DMS 273 (cell line): ENCODE measurements around the gene SYT7.
"Not testable (repeated sequence)": the region's sequence is repeated elsewhere in the genome, so short reads cannot be mapped to it uniquely, and the experiment has no call there.

Experiments
- DNase-seq: peaks from one replicate; lab custom pipeline; 2025; ENCODE audit not compliant: unreplicated experiment; lab: John Stamatoyannopoulos, UW

The SYT7 gene, protein sequence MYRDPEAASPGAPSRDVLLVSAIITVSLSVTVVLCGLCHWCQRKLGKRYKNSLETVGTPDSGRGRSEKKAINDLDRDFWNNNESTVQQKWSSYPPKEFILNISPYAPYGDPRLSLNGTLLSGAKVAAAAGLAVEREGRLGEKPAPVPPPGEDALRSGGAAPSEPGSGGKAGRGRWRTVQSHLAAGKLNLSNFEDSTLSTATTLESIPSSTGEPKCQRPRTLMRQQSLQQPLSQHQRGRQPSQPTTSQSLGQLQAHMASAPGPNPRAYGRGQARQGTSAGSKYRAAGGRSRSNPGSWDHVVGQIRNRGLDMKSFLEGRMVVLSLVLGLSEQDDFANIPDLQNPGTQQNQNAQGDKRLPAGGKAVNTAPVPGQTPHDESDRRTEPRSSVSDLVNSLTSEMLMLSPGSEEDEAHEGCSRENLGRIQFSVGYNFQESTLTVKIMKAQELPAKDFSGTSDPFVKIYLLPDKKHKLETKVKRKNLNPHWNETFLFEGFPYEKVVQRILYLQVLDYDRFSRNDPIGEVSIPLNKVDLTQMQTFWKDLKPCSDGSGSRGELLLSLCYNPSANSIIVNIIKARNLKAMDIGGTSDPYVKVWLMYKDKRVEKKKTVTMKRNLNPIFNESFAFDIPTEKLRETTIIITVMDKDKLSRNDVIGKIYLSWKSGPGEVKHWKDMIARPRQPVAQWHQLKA

DNA sequence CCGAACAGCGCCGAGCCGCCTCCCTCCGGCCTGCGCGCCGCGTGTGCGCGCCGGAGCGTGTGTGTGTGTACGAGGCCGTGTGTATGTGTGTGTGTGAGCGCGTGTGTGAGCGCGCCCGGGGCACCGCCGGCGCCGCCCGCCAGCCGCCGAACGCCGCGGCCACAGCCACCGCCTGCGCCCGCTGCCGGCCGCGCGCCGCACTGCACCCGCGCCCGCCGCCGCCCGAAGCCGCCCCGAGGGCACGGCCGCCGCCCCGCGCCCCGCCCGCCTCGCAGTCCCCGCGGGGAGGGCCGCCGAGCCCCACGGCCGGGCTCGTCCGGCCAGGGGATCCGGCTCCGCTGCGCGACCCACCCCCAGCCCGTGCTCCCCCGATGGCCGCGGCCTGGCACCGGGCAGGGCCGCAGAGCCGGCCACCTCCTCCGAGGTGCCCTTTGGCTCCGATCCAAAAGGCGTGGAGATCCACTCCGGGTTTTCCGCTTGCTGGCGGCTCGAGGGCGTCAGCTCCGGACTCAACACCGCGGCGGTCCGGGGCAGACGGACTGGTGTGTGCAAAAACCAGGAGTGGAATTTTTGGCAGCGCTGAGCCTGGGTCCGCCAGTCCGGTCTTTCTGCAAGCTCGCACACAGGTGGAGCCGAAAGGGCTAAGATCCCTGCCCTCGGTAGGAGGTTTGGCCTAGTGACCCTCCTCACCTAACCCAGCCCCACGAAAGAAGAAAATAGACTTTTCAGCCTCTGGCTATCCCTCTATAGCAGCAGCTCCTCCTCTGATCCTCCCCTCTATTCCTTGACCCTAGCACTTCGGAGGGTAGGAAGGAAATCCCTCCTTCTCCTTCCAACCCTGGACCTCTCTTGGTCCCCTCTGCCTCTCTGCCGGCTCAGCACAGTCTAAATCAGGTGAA is at the start of gene SYT7:
Gene SYT7, minus strand, starts transcription at position 47 of the 899 bp plus-strand sequence. CDS start 256 bp downstream, outside the sequence.
- peak; percentile 96 for DNase-seq

DNA sequence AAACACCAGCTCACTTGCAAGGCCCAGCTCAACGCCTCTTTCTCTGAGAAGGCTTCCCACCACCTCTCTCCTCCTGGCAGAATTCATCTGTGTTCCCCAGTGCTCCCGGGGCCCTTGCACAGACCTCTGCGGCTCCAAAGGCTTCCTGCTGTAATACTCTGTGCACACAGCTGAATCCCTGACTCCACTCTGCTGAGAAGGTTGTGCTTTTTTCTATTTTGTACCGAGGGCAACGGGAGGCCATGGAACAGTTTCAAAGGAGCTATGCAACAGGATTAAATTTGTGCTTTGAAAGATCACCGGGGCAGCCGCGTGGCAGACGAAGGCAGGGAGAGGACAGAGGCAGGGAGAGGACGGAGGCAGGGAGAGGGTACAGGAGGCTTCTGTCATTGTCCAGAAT is 49.2 kb upstream of the SYT7 start:
- no peak for DNase-seq

DNA sequence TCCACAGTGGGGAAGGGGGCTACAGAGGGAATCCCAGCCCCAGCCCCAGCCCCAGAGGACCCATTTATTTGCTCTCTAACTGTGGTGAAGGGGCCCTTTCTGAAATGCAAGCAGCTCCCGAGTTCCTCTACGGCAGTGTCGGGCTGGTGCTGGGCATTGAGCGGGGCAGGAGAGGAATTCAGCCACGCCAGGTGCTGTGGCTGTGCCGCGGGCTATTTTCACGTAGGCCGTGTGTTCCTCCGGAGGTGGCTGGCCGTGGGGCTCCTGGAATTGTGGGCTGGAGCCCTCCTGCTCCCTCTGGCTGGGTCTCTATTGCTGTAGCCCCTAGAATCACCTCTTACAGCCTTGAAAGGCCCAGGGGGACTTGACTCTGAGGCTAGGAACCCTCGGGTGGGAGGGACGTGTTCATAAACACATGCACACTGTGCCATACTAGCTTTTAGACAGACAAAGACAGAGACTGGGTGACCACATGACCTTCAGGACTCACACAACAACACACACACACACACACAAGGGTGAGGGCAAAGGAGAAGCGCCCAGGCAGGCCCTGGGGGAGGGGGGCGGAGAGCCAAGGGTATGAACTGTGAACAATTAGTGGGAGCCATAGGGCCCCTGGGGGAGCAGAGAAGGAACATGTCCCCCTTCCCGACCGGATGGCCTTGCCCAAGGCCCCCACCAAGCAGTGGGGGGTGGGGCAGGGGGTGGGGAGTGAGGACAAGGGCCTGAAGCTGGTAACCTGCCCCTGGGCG is 48.4 kb upstream of the SYT7 start:
- DNase-seq, result no peak

DNA sequence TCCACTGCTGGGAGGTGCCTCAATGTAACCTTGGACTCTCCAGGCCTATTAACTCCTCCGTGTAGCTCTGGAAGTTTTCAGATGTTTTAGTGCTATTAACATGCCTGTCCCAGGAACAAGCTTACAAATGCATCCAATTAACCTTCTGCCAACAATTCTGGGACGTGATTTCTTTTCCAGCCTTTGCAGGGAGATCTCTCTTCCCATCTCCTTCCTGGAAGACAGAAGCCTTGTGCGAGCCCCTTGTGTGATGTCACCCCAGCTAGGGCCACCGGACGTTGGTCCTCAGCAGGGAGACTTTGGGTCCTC is 47.7 kb upstream of the SYT7 start:
- DNase-seq, result no peak

DNA sequence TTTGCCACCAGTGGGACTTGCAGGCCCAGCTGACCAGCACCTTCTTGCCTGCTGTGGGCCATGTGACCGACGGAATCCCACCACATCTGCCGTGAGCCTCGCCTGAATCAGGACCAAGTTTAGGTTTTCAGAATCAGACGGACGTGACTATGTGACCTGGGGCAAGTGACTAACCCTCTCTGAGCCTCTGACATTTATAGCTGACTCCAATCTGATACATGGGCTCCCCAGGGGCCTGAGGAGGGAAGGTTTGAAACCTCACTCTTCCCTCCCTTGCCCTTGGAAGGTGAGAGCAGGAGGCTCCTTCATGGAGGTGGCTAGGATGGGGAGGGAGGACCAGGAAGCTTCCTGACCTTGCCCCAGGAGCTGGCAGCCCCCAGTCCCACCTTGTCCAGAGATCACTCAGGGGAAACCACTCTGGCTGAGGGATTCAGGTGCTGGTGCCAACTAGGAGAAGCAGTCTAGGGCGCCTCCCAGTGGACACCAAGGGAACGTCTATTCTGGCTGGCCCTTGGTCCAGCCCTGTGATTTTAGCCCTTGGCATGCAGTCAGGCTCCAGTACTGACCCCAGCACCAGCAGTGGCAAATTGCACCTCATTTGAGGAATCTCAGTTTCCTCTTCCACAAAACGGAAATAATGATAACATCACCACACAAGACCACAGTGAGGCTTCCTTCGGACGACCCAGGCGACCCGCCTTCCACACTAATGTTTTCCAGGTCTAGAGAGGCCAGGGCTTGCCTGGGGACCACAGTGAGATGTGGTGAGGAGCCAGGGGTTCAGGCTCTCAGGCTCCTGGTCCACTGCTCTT is 47.2 kb upstream of the SYT7 start:
- DNase-seq, result peak; percentile 69

DNA sequence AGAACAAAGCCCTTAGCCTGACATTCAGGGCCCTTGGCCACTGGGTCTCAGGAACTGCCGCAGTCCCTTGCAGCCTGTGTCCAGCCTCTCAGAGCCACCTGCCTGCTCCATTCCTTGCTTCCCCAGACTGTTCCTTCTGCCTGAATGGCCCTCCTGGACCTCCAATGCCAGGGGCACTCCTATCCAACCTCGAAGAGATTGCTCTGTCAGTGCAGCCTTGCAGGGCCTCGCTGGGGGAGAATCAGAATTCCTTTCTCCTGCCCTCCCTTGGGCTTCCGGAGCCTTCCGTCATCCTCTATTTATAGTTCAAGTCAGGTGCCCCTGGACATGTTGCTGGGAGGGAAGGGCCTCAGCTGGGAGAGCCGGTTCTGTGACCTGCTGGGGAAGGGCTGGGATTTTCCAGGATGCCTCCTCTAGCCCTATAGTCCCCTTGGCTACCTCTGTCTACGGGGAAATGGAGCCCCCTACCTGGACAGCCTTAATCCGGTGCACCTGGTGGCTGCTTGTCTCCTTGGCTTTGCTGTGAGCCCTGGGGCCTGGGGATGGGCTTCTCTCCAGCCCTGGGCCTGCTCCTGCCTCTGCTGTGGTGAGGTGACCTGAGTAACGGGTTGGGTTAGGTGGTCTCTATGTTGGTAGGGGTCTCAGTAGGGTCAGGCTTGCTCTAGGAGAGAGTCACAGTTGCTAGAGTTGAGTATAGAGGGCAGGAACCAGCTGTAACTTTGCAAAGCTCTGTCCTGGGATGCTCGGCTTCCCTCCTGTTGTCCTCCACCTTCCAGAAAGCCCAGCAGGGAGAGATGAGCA is 45.9 kb upstream of the SYT7 start:
- DNase-seq, result no peak

DNA sequence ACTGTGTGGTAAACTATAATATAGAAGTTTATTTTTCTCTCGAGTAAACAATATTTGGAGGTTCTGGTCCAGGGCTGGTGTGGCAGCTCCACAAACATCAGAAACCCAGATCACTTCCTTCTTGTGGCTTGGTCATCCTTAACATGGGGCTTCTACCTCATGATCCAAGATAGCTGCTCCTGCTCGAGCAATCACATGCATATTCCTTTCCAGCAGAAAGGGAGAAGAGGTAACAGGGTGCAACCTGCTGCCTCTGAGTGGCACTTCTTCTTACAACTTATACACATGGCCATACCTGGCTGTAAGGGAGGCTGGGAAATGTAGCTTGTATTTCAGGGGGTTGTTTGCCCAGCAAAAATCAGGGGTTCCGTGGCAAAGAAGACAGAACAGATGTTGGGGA is 44.6 kb upstream of the SYT7 start:
- no peak for DNase-seq

DNA sequence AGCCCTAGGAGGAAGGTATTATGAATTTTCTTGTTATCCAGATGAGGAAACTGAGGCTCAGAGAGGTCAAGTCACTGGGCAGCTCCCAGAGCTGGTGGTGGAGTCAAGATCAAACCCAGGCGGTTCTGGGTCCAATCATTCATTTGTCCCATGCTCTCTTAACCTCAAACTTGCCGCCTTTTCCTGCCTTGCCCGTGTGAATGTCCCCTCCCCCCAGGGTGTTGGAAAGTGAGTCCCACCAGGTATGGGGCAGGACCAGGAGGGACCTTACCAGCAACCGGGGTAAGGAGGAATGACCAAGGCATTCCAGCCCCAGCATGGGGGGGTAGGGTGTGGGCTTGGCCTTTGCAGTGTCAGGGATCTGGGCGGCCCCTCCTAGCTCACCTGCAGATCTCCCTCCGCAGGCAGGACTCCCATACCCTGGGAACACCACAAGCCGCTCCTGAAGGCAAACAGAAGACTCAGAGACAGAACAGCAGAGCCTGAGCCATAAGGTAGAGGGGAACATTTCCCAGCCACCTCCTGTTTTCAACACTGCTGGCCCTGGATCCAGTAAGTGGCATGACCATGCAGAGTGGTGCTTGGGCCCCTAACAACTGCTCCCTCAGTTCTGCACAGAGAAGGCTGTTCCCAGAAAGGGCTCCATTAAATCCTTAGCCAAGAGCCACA is 41.2 kb upstream of the SYT7 start:
- no peak for DNase-seq

DNA sequence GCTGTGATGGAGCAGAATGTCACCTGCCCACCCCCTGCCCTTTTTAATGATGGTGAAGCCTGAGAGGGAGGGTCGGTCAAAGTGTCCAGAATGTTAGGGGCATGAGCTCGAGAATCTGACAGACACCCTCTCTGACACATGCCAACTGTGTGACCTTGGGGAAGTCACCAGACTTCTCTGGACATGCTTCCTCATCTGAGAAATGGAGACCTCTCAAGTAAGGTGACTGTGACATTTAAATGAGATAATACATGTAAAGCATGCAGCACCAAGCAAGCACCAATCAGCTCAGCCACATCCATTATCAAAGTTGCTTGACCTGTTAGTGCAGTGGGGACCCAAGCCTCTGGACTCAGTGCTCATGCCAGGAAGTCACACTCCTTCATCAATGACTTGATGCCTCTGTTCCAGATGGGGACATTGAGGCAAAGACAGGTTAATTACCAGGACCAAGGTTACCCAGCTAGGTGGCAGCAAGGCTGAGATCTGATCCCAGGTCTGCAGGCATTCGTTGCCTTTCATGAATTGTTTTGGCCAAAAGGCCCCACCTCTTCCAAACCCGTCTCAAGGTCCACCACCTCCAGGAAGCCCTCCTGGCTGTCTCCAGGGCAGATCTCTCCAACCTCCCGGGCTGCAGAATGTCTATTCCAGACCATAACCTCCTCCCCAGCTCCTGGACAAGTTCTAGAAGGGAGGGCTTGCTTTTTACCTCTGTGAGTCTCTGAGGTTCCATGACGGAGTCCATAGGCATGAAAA is 38.8 kb upstream of the SYT7 start:
- DNase-seq, result no peak

DNA sequence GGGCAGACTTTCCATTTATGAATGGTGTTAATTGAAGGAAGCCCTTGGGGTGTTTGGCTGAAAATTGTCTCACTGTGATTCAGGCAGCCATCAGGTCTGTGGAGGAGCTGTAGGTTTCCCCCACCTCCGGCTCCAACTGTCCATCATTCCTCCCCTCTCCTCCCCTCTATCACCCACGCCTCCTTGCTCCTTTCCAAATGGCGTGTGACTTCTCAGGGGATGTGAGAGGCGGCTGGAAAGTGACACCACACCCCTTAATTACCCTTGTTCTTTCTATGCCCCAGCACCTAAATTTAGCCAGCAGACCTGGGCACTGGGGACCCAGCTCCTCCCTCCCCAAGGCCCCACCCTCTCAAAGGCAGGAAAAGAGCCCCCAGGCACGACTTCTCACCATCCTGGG is 38.1 kb upstream of the SYT7 start:
- DNase-seq, result no peak

DNA sequence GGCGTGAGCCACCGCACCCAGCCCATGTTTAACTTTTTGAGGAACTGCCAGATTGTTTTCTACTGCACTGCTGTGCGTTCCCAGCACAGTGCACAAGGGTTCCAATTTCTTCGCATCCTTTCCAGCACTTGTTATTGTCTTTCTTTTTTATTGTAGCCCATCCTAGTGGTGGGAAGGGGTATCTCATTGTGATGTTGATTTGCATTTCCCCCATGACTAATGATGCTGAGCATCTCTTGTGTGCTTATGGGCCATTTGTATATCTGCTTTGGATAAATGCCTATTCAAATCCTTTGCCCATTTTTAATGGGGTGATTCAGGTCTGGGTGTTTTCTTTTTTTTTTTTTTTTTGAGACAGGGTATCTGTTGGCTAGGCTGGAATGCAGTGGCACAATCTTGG is 36.6 kb upstream of the SYT7 start:
- DNase-seq, result no peak

DNA sequence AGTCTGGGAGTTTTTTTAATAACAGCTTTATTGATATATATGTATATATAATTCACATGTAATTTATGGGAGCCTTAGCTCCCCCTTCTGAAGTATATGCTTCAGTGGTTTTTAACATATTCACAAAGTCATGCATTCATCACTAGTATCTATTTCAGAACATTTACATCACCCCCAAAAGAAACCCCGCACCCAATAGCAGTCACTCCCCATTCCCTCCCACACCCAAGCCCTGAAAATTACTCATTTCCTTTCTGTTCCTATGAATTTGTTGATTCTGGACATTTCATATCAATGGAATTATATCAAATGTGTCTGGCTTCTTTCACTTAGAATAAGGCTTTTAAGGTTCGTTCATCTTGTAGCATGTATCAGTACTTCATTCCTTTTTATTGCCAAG is 35.6 kb upstream of the SYT7 start:
- DNase-seq, result no peak

DNA sequence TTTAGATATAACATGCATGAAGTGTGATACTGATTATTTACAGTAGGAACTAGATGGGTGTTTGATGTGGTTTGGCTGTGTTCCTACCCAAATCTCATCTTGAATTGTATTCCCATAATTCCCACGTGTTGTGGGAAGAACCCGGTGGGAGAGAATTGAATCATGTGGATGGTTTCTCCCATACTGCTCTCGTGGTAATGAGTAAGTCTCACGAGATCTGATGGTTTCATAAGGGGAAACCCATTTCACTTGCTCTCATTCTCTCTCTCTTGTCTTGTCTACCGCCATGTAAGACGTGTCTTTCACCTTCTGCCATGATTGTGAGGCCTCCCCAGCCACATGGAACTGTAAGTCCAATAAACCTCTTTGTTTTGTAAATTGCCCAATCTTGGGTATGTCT is 33.9 kb upstream of the SYT7 start:
- DNase-seq, result not testable (repeated sequence)

DNA sequence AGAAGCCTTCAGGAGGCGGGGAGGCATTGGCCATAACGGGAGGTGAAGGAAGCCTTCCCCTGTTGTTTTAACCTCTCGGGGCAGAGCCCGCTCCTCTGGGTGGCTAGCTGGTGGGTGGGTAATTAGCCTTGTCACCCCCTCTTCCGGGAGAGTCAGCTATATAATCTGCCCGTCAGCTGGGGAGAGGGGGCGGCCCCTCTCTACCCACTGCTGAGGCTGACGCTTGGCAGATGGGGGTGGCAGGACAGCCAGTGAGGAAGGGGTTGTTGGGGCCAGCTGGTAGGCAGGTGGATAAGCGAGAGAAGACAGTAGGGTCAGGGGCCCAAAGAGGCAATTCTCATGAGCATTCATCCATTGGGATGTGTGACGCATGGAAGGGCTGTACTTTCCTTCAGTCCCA is 33.0 kb upstream of the SYT7 start:
- DNase-seq, result no peak

DNA sequence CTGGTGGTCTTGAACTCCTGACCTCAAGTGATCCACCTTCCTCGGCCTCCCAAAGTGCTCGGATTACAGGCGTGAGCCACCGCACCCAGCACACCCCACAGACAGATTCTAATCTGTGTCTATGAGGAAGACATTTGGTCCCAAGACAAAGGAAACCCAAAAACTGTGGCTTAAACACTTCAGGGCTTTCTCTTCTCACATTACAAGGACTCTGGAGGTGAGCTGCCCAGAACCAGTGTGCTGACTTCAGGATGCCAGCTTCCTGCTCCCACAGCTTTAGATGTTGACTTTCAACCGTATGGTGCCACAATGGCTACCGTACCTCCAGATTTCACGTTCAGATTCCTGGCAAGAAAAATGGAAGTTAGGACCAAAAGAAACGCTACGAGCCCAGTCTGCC is 32.2 kb upstream of the SYT7 start:
- DNase-seq, result no peak

DNA sequence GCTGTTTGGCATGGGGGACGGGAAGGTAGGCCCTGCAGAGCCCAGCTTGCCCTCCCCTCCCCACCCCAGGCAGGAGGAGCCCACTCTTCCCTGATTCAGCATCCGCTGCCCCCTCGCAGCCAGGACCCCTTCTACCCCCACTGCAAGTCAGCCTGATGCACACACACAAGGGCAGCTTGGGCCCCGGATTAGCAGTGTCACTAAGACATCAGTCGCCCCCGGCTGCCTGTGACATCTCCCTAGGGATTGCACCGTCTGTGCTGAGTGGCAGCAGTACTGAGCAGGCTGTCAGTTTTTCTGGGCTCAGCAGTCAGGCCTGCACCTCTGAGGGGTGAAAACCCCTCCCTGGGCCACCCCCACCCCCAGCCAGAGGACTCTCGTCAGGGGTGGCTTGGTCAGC is 30.4 kb upstream of the SYT7 start:
- peak; percentile 37 for DNase-seq

DNA sequence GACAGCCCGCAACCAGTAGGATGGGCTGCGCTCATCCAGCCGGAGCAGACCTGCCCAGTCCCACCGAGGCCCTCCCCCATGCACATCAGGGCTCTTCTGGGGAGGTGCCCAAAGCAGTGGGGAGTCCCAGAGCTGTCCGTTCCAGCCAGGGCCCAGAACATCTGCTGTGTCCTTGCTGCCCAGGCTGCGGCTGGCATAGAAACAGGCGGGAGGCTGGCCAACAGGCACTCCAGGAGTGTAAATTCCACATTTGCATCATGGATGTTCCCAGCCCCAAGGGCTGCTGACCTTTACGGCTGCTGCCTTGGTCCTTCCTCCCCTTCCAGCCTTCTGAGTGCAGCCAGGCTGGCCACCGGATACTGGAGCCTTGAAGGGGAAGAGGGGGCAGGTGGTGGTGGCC is 30.0 kb upstream of the SYT7 start:
- peak; percentile 60 for DNase-seq

DNA sequence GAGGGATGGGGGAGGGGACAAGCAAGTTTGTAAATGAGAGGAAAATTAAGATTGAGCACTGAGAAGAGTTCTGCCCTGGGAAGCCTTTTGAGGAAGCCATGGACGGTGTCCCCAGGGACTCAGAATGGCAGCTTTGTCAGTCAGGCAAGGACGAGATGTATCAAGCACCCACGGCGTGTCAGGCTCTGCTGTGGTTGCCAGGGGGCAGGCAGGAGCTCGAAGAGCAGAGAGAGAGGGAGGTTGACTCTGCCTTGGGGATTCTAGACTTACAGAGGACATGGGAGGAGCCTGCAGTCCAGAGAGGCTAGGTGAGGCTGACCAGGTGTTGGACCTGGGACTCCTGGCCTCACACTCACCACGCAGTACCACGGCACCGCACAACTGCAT is 29.1 kb upstream of the SYT7 start:
- peak; percentile 50 for DNase-seq
